GM12892 (cell line): ENCODE data around the gene NIPBL.
"Not testable (repeated sequence)": the region's sequence is repeated elsewhere in the genome, so short reads cannot be mapped to it uniquely, and the experiment has no call there.

ENCODE experiments used
- DNase-seq: peaks from one replicate; pipeline ENCODE4 v3.0.0; 2011; ENCODE audit not compliant: insufficient read length
- FAIRE-seq: peaks from 2 replicates; lab custom pipeline; 2011; peaks lifted over from hg19 to GRCh38; lab: Jason Lieb, UNC
- POLR2A ChIP-seq: IDR thresholded peaks from 2 replicates; pipeline ENCODE4 v1.6.1; 2011; ENCODE audit warnings: low read depth, low read length, control low read depth
- POLR2AphosphoS5 ChIP-seq: IDR thresholded peaks from 2 replicates; pipeline ENCODE4 v1.6.1; 2011; ENCODE audit warnings: low read depth, low read length, control low read depth
- TAF1 ChIP-seq: IDR thresholded peaks from 2 replicates; pipeline ENCODE4 v1.6.1; 2011; ENCODE audit warnings: low read depth, mild to moderate bottlenecking, control low read depth, low read length, borderline replicate concordance

The NIPBL gene

GRCh38 chr5:37064442-37064841, 187.9 kb downstream of the NIPBL start:
- FAIRE-seq = no peak
- TF ChIP-seq POLR2A (no peak), POLR2AphosphoS5 (no peak), TAF1 (no peak)
- DNase-seq = no peak

DNA sequence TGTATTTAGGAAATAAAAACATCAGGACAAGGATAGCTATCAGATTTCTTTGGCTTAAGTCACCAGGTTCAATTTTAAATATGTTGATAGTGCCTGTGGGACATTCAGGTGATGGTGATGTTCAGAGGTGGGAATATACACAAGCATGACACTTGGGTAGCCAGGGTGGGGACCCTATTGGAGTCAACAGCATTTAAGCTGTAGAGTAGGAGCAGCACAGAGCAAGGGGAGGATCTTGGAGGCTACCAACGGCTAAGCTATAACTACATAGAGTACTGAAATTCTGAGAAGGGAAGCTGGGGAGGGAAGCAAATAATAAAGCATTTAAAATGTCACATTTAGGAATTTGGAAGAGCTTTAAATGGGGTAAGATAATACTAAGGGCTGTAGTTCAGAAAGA, 194.9 kb downstream of the NIPBL start:
- TF ChIP-seq TAF1 = no peak
- no peak for TF ChIP-seq POLR2AphosphoS5
- TF ChIP-seq POLR2A = no peak
- no peak for DNase-seq
- FAIRE-seq = no peak

DNA sequence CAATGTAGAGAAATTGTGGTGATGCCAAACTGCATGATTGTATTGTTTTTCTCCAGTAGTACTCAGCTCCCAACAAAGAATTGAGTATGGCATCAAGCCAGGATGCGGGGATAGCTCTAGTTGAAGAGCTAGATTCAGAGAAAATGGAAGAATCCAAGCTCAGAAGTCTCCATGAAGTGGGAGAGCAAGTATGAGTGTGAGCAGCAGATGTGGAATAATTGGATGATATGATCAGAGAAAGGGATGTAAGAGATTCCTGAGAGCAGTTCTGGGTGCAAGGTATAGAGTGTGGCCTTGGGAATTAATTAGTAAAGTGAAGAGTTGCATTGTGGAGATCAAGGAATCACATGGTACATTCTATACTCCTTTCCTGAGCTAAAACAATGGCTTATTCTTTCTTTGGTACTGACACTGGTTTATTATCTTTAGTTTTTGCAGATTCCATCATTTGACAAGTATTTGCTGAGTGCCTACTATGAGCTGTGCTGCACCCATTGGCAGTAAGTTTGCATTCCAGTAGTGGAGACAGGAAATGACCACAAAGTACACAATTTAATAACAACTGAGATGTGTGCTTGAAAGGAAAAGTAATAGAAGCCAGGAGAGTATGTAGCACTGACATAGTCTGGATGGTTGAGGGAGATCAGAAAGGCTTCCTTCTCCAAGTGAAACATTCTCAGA, 195.5 kb downstream of the NIPBL start:
- DNase-seq (no peak), FAIRE-seq (no peak)

DNA sequence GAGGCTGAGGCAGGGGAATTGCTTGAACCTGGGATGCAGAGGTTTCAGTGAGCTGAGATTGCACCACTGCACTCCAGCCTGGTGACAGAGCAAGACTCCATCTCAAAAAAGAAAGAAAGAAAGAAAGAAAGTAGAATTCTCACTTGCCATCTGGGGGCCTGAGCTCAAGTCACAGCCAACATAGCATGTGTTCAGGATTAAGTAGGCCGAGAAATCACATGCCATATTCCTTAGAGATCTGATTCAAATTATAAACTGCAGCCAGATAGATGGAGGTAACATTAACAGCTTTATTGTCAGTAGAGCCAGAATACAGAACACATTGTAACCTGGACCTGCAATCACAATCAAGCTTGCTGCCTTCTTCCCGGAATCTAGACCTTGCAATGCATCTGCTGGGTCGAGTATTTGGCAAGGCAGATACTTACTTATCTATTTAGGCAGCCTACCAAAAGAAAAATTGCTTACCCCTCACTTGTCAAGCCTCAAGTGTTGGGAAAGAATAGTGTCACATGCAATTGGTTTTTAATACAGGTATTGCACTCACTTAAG, 198.9 kb downstream of the NIPBL start:
- DNase-seq = no peak
- no peak for FAIRE-seq
- no peak for TF ChIP-seq POLR2AphosphoS5
- TF ChIP-seq POLR2A = no peak
- TF ChIP-seq TAF1 = no peak

More for the DNA sequence above, 195.5 kb downstream of the NIPBL start:
- TF ChIP-seq POLR2A (no peak), POLR2AphosphoS5 (no peak), TAF1 (no peak)

DNA sequence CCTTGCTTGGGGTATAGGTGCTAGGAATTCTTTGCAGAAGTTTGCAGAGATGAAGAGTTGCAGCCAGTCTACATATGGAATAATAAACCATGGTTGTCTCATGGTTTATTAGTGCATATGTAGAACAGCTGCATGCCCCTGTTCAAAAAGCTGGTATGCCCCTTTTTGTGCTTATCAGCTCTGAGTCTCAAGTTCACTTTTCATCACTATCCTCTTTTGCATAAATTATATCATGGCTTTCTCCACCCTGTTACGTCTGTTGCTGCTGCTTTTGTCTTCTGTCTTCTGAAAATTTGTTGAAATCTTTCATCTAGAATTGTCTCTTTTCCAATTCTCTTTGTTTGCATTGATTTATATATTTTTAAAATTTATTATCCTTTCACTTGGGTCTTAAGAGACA, 200.6 kb downstream of the NIPBL start:
- no peak for FAIRE-seq
- TF ChIP-seq TAF1 (no peak), POLR2A (no peak), POLR2AphosphoS5 (no peak)
- no peak for DNase-seq

DNA sequence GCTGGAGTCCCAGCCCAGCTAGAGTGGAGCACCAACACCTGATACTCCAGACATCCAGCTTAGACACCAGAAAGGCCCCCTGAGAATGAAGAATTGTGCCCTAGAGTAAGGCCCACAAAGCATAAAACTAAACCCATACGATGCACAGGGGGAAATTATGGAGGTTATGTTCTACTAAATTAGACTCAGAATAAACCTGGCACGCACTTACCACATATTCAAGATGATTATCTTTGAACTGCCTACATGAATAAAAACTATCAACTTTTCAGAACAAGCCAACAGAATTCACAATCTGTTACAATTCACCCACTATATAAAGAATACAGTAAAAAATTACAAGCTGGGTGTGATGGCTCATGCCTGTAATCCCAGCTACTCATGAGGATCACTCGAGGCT, 204.1 kb downstream of the NIPBL start:
- TF ChIP-seq TAF1 = no peak
- no peak for TF ChIP-seq POLR2A
- TF ChIP-seq POLR2AphosphoS5 = no peak
- DNase-seq = no peak
- FAIRE-seq = no peak

- not testable (repeated sequence) for FAIRE-seq, DNase-seq
Observed at GRCh38 chr5:37082977-37083376, 206.4 kb downstream of the NIPBL start.

DNA sequence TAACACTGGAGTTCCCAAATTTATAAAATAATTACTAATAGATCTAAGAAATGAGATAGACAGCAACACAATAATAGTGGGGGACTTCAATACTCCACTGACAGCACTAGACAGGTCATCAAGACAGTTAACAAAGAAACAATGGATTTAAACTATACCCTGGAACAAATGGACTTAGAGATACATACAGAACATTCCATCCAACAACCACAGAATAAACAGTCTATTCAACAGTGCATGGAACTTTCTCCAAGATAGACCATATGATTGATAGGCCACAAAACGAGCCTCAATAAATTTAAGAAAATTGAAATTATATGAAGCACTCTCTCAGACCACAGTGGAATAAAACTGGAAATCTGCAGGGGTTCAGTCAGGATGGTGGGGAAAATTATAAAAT, 209.5 kb downstream of the NIPBL start:
- FAIRE-seq, DNase-seq: not testable (repeated sequence)

DNA sequence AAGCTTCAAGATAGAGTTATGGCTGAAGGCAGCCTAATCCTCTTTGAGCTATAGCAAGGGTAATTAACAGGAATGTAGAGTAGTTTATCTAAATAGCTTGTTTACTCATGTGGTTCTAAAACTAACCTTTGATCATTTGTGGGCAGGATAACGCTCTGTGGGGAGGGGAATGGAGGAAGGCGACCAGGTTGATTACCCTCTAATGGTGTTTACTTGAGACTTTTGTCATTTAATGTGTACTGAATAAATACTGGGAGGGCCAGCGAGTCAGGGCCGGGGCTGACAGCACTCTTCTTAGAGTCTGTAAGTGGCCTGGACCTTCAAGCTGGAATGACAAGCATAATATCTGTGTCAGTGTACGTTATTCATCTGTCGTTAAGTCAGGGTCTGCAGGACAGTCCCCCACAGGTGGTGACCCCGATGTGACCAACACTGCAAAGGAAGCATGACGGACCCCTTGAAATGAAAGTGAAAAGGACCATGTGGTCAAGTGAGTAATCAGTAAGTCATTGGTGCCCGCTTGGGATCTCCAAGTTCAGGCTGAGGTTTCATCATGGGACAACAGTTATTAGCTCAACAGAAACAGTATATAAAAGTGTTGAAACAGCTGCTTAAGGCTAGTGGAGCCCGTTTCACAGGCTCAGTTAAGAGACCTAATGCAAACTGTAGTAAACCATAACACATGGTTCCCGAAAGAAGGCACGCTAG, 210.1 kb downstream of the NIPBL start:
- no peak for TF ChIP-seq POLR2AphosphoS5
- no peak for TF ChIP-seq POLR2A
- no peak for TF ChIP-seq TAF1
- DNase-seq (no peak), FAIRE-seq (no peak)

DNA sequence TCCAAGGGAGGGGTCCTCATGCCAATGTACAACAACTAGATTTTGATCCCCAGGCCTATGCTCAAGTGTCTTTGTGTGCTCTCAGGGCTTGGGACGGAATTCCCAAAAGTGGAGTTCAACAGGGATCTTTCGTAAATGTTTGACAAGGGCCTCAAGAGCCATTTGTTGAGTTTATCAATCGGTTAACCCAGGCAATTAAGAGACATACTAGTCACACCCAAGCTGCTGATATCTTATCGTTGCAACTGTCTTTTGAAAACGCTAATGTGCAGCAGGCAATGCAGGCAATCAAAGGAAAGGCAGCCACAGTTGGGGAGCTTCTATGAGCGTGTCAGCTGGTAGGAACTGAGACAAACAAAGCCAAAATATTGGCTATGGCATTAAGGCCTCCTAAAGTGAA, 211.4 kb downstream of the NIPBL start:
- TF ChIP-seq TAF1 (no peak), POLR2A (no peak), POLR2AphosphoS5 (no peak)
- DNase-seq (no peak), FAIRE-seq (no peak)

DNA sequence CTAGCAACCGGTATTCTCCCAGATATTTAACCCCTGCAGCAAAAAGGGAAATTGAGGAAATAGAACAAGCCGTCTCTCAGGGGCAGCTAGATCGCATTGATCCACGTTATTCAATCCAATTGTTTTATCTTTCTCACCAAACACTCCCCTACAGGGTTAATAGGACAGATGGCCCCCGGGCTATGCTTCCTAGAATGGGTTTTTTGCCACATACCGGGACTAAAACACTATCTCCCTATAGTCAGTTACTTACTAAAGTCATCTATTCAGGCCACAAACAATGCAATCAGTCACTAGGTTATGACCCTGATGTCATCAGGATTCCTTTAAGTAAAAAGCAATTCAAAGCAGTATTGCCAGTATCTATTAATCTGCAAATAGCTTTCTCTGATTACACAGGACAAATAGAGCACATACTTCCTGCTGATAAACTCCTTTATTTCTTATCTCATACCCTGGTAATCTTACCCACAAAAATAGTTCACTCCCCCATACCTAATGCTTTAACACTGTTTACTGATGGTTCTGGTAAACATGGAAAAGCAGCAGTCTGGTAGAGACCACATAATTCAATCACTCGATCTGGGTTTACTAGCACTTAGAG, 213.7 kb downstream of the NIPBL start:
- DNase-seq = no peak
- FAIRE-seq = no peak
- no peak for TF ChIP-seq TAF1
- TF ChIP-seq POLR2AphosphoS5 = no peak
- no peak for TF ChIP-seq POLR2A

GRCh38 chr5:37090781-37091180, 214.2 kb downstream of the NIPBL start:
- FAIRE-seq (no peak), DNase-seq (no peak)
- no peak for TF ChIP-seq TAF1
- no peak for TF ChIP-seq POLR2AphosphoS5
- TF ChIP-seq POLR2A = no peak

GRCh38 chr5:37093795-37094194, 217.2 kb downstream of the NIPBL start:
- DNase-seq, FAIRE-seq: not testable (repeated sequence)

DNA sequence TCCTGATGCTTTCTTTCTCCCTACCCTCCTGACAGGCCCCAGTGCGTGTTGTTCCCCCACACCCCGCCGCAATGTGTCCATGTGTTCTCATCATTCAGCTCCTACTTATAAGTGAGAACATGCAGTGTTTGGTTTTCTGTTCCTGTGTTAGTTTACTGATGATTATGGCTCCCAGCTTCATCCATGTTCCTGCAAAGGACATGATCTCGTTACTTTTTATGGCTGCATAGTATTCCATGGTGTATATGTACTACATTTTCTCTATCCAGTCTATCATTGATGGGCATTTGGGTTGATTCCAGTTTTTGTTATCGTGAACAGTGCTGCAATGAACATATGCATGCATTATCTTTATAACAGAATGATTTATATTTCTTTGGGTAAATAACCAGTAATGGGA, 222.7 kb downstream of the NIPBL start:
- FAIRE-seq = not testable (repeated sequence)

More for the DNA sequence above, 222.7 kb downstream of the NIPBL start:
- DNase-seq = not testable (repeated sequence)
